ENCODE results near the gene XAB2. TPM values are rescaled to one million over a fixed set of nuclear protein-coding genes. Genes with fewer than 3 reads are reported as not detected.

Gene XAB2
- total RNA-seq, 2 experiments from 2014 or later = 118 to 121 TPM

- peaks cover 66% of the 10 kb centered on the region for H3K36me3 Mint-ChIP-seq (ENCODE audit: low read depth)
- intact Hi-C loops (cut with DNase I, micrococcal nuclease) = no loop called here
- no peak for DNase-seq
- Histone ChIP-seq H3K4me3 (ENCODE audit: low read length) (no peak overlapping the region), H3K27ac (ENCODE audit: low read depth in 1 of 2, low read length in 2 of 2) (no peak overlapping the region), H3K36me3 (ENCODE audit: insufficient read depth, low read length) (peaks cover 84% of the 10 kb centered on the region), H3K4me1 (ENCODE audit: insufficient read depth, low read length) (peaks cover 21% of the 10 kb centered on the region), H3K27me3 (ENCODE audit: control insufficient read depth in 1 of 2, insufficient read depth in 2 of 2, low read length in 2 of 2) (no peaks in the 10 kb centered on the region), H3K9me3 (ENCODE audit: control insufficient read depth in 1 of 2, insufficient read depth in 1 of 2, low read length in 2 of 2) (no peaks in the 10 kb centered on the region)
- no peak for ATAC-seq (ENCODE audit: poor library complexity)
- ChIA-PET POLR2A (interaction anchor here (1.0 to 1.1 kb wide), 2 partner anchors 14 to 18 kb away, joined by 3 to 4 read pairs; no protein-coding TSS in a partner anchor), CTCF (interaction anchor here (0.7 kb wide), 1 partner anchor 176 kb away, joined by 4 read pairs; no protein-coding TSS in a partner anchor)
- H3K27me3 Mint-ChIP-seq = no peaks in the 10 kb centered on the region
- H3K9me3 Mint-ChIP-seq = no peaks in the 10 kb centered on the region
- no peak overlapping the region for H3K27ac Mint-ChIP-seq
- H3K4me3 Mint-ChIP-seq = no peak overlapping the region
- no peak for TF ChIP-seq CTCF (IDR thresholded peaks at IDR 0.05)
- peaks cover 18% of the 10 kb centered on the region for H3K4me1 Mint-ChIP-seq (ENCODE audit: low read depth)
These were observed 5.4 kb downstream of the XAB2 start for GRCh38 chr19:7623725-7624603.

GRCh38 chr19:7622933-7623685 lies 6.2 kb downstream of the XAB2 start:
- Mint-ChIP-seq H3K4me3 (peak overlapping the region; percentile 51), H3K27ac (peak overlapping the region; percentile 74), H3K4me1 (ENCODE audit: low read depth) (peaks cover 10% of the 10 kb centered on the region), H3K36me3 (ENCODE audit: low read depth) (peaks cover 69% of the 10 kb centered on the region), H3K27me3 (no peaks in the 10 kb centered on the region), H3K9me3 (no peaks in the 10 kb centered on the region)
- Histone ChIP-seq H3K27me3 (ENCODE audit: control insufficient read depth in 1 of 2, insufficient read depth in 2 of 2, low read length in 2 of 2) (no peaks in the 10 kb centered on the region), H3K36me3 (ENCODE audit: insufficient read depth, low read length) (peaks cover 92% of the 10 kb centered on the region), H3K4me1 (ENCODE audit: insufficient read depth, low read length) (peaks cover 12% of the 10 kb centered on the region), H3K4me3 (ENCODE audit: low read length) (no peak overlapping the region), H3K9me3 (ENCODE audit: control insufficient read depth in 1 of 2, insufficient read depth in 1 of 2, low read length in 2 of 2) (peaks cover 0 to 2% of the 10 kb centered on the region in 2 experiments), H3K27ac (ENCODE audit: low read depth in 1 of 2, low read length in 2 of 2) (no peak overlapping the region)
- intact Hi-C loops (cut with DNase I, micrococcal nuclease) = no loop called here
- DNase-seq (no peak), ATAC-seq (ENCODE audit: poor library complexity) (no peak)
- POLR2A ChIA-PET = interaction anchor here (1.1 kb wide), 1 partner anchor 15 kb away, joined by 4 read pairs; no protein-coding TSS in a partner anchor
- CTCF ChIA-PET = no interaction called here
- no peak for TF ChIP-seq CTCF (IDR thresholded peaks at IDR 0.05)

GRCh38 chr19:7620442-7621412 lies 8.6 kb downstream of the XAB2 start:
- Histone ChIP-seq H3K36me3 (ENCODE audit: insufficient read depth, low read length) (peaks cover 74% of the 10 kb centered on the region), H3K27me3 (ENCODE audit: control insufficient read depth in 1 of 2, insufficient read depth in 2 of 2, low read length in 2 of 2) (no peaks in the 10 kb centered on the region), H3K4me1 (ENCODE audit: insufficient read depth, low read length) (no peaks in the 10 kb centered on the region), H3K27ac (ENCODE audit: low read depth in 1 of 2, low read length in 2 of 2) (no peak overlapping the region), H3K4me3 (ENCODE audit: low read length) (no peak overlapping the region), H3K9me3 (ENCODE audit: control insufficient read depth in 1 of 2, insufficient read depth in 1 of 2, low read length in 2 of 2) (peaks cover 0 to 9% of the 10 kb centered on the region in 2 experiments)
- TF ChIP-seq CTCF (IDR thresholded peaks at IDR 0.05) = no peak
- peaks cover 4% of the 10 kb centered on the region for H3K4me1 Mint-ChIP-seq (ENCODE audit: low read depth)
- CTCF ChIA-PET = no interaction called here
- H3K27ac Mint-ChIP-seq = no peak overlapping the region
- DNase-seq (no peak), ATAC-seq (ENCODE audit: poor library complexity) (no peak)
- no peaks in the 10 kb centered on the region for H3K27me3 Mint-ChIP-seq
- no peak overlapping the region for H3K4me3 Mint-ChIP-seq
- POLR2A ChIA-PET = interaction anchor here (1.1 kb wide), 1 partner anchor 9 kb away, joined by 3 read pairs; the partner anchor contains the start of genes PET100 and XAB2
- intact Hi-C loops (cut with DNase I, micrococcal nuclease) = no loop called here
- H3K36me3 Mint-ChIP-seq (ENCODE audit: low read depth) = peaks cover 67% of the 10 kb centered on the region
- H3K9me3 Mint-ChIP-seq = no peaks in the 10 kb centered on the region

All from CD4-positive, alpha-beta T cell (primary cell).